HG03439 (cell line): ENCODE results near the gene KNDC1.

ENCODE experiments used
- ATAC-seq: cut with Tn5 transposase; IDR thresholded peaks from one replicate; pipeline ENCODE4 v1.9.1; 2021; ENCODE audit warnings: mild to moderate bottlenecking, moderate library complexity; ENCODE audit not compliant: unreplicated experiment

The KNDC1 gene

DNA sequence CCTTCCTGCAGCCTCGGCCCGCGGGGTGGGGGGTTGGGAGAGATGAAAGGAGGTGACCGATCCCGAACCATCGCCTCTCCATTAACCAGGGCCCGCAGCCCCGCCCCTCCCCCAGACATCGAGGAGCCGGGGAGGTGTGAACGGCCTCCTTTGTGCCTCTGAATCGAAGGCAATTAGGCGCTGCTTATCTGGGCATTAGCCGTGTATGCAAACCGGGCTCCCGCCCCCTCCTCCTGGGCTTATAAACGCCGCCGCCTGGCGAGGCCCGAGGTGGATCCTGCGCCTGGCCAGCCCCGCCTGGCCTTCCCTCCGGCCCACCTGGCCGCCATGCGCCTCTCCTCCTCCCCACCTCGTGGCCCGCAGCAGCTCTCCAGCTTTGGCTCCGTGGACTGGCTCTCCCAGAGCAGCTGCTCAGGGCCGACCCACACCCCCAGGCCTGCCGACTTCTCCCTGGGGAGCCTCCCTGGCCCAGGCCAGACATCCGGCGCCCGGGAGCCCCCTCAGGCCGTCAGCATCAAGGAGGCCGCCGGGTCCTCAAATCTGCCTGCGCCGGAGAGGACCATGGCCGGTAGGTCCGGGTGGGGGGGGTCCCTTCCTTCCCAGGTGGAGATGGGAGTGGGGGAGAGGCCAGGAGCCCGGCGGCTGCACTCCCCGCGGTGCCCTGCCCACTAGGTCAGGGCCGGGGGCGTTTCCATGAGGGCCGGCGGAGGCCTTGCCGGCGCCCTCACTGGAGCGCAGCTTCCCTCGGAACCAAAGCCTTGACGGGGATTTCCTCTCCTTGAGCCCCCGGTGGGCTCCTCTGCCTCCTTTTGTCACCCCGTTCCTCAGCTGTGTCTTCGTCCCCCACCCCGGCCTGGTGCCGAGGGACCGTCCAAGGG lies 77.8 kb downstream of the KNDC1 start, which contains the start of gene VENTX:
Gene VENTX (plus strand): TSS at position 268 of the 878 bp plus-strand sequence. CDS start 60 bp downstream, at position 328.
- no peak for ATAC-seq

DNA sequence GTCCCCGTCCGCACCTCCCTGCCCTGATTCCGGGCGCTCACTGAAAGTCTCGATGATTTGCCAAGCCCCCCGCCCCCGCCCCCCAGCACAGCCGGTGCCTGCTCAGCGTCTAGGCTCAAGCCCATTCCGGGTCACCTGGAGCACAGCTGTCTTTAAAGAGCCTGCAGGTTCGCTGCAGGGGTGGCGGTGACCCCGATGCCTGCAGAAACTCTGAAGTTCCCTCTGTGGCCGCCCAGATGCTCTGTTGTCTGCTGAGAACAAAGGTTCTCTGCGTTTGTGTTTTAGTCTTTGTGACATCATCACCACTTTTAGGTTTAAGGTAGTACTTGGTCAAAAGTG lies 78.4 kb downstream of the KNDC1 start:
- no peak for ATAC-seq

DNA sequence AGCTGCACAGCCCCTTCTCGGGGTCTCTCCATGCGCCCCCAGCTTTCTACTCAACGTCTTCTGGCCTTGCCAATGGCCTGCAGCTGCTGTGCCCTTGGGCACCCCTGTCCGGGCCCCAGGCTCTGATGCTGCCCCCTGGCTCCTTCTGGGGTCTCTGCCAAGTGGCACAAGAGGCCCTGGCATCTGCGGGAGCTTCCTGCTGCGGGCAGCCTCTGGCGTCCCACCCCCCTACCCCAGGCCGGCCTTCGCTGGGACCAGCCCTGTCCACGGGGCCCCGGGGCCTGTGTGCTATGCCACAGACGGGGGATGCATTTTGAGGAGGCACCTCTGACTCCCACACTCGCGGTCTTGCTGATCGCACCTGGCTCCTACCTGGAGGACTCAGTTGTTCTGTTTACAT lies 80.0 kb downstream of the KNDC1 start:
- ATAC-seq: no peak

DNA sequence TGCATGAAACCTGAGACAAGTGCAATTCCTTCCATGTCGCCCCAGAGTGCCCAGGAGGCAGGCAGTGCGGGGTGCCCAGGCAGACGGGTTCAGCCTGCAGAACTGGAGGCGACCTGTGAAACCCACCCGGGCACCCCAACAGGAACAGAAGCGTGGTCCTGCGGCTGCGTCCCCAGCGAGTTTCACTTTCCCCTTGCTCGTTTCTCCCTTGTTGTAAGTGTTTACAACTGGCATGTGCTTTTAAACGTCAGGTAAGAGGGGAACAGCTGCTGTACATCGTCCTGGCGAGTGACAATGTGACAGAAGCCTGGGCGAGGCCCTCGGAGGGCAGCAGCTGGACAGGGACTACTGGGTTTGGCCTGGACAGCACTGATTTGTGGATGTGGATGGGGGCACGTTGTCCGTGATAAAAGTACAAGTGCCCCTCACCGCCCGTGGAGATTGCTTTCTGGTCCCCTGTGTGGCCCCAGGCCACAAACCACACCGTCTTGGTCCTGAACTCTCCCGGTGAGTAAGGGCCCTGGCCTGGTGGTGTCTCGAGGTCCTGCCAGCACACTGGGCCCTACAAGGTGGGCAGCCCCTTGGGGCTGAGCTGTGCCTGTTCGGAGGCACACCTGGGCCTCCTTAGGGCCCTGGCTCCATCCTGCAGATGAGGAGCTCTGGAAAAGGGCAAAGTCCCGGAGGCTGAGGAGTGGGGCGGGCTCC lies 81.6 kb downstream of the KNDC1 start:
- no peak for ATAC-seq

DNA sequence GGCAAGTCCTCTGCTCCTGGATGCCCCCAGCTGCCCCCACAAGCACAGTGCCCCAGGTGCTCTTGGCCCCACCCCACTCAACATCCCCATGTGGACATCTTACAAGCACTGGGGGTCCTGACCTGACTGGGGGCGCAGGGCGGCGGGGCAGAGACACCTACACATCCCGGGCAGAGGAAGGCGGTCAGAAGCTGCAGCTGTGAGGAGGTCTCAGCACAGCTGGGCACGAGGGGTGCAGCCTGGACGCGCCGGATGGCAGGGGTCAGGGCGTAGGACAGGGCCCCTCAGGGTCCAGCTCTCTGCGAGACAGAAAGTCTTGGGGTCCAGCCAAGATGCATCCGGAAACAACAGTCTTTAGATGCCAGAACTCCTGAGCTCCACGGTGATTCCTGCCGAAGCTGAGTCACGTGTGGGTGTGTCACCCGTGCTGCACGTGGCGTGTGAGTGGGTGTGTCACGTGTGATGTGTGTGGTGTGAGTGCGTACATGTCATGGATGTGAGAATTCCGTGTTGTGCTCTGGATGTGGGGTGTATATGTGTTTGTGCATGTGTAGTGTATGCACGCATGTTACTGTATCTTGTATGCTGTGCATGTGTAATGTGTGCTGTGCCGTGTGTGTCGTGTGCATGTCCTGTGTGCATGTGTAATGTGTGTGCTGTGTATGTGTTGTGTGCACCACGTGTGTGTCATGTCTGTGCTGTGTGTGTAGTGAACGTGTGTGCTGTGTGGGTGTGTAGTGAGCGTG lies 82.8 kb downstream of the KNDC1 start:
- no peak for ATAC-seq

DNA sequence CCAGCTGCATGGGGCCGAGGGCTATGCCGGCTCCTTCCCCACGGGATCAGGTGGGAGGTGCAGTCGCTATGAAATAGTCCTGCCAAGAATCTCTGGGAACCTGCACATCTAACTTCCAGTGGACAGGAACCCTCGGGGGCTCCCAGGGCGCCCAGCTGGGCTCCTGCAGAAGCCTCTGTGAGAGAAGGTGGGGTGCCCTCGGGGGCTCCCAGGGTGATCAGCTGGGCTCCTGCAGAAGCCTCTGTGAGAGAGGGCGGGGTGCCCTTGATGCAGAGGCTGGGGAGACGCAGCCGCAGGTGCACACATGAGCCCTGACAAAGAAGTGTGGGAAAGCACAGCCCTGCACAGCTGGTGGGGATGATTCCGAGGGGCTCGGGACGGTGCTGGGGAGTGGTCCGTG lies 83.6 kb downstream of the KNDC1 start:
- no peak for ATAC-seq

DNA sequence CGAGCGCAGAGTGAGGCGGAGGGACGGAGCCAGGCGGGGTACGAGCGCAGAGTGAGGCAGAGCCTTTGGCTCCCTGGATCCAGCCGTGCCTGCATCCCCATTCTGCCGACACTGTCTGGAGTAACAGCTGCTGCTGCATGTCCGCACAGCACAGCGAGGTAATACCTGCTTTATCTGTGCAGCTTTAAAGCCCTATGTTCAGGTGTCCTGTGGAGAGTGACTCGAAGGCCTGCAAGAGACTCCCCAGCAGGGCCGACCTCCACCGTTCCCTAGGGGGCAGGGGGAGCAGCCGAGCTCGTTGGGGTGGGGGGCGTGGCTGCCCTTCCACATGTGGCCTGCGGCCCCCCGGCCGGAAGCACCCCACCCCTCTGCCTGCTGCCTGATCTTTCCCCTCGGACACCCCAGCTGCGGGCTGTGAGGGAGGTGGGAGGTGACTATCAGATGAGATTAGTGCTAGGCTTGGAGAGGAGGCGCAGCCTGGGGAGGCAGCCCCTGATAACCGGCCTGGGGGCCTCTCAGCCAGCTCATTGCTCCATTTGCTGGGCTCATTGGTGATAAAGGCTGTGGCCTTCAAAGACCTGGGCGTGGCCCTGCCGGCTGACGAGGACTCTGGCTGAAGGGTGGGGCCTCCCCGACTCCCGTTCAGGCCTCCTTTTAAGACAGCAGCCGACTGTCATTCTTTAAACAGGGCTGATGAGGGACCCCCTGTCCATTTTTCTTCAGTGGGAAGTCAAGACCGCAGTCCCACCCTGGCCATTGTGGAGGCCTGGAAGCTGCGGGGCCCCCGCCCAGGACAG lies 85.6 kb downstream of the KNDC1 start:
- no peak for ATAC-seq

DNA sequence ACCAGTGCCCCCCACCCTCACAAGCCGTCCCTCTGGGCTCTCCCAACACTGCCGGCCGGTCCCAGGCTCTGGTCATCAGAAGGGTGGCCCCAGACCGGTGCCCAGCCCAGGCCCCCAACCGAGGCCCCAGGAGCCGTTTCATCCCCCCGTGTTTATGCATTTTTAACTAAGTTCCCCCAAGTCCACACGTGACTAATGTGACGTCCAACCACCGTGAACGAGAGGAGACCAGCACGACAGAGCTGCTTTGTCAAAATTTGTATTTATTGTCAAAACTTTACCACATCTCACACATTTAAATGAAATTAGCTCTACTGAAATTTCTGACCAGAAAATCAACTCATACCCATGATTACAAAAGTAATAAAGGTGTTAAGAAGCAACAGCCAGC lies 86.2 kb downstream of the KNDC1 start:
- ATAC-seq: no peak

DNA sequence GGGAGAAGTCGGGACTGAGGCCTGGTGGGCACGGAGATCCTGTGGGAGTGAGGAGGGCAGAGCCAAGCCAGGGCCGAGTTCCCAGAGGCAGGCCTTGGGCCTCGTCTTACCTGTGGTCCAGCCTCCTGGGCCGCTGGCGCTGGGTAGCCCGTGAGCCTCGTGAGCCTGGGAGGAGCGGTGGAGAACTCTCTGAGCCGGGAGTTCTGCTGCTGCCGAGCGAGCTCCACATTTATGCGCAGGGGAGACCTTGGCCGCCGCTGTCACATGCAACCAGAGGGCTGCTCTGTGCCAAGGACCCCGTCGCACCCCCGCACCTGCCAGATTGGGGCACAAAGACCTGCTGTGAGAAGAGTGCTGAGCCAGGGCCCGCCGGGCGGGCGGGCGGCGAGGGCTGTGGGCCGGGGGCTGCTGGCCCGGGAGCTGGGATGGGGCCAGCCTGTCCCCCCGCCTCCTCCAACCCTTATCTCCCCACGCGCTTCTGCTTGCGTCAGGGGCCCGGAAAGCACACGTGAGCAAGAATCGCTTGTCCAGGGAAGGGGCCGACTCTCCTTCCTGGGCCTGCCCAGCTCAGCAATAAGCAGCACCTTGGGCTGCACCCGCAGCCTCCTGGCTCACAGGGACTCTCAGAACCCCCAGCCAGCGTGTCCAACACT lies 87.8 kb downstream of the KNDC1 start:
- no peak for ATAC-seq

DNA sequence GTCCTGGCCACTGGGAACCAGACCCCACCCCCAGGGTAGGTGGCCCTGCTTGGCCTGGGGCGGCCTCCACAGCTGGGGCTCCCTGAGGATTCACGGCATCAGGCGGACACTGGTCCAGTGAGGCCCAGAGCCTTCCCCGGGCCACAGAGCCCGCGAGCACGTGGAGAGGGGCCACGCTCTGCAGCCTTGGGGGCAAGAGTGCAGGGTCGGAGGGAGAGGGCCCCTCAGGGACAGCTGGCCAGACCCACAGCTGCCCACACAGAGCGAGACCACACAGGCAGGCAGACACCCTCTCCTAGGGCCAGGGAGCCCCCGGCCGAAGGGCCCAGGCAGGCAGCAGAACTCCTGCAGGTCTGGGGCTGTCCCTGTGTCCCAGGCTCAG lies 88.3 kb downstream of the KNDC1 start:
- ATAC-seq: no peak

DNA sequence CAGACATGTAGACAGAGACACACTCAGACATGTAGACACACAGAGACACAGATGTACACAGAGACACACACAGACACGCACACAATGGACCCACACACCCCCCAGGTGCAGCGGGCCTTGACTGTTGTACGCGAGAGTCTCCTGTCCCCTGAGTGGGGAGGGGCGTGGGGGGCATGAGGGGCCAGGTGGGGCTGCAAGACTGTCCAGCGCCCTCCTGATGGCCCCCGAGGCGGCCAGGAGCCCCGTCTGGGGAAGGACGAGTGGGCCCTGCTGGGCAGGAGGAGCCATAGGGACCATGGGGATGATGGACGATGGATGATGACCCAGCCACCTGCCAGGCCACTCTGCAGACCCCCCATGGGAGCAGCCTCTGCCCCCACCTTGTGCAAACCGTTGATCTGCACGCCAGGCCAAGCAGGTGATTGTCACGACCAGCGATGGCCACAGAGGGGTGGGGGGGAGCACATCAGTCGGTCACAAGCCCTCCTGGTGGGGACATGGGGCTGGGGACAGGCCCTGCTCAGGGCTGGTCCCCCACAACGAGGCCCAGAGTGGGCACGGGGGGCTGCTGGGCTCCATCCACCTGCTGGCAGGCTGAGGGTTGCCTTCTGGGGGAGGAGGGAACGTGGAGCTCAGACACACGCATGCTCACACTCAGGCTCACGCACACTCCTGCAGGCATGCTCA lies 89.2 kb downstream of the KNDC1 start:
- no peak for ATAC-seq

DNA sequence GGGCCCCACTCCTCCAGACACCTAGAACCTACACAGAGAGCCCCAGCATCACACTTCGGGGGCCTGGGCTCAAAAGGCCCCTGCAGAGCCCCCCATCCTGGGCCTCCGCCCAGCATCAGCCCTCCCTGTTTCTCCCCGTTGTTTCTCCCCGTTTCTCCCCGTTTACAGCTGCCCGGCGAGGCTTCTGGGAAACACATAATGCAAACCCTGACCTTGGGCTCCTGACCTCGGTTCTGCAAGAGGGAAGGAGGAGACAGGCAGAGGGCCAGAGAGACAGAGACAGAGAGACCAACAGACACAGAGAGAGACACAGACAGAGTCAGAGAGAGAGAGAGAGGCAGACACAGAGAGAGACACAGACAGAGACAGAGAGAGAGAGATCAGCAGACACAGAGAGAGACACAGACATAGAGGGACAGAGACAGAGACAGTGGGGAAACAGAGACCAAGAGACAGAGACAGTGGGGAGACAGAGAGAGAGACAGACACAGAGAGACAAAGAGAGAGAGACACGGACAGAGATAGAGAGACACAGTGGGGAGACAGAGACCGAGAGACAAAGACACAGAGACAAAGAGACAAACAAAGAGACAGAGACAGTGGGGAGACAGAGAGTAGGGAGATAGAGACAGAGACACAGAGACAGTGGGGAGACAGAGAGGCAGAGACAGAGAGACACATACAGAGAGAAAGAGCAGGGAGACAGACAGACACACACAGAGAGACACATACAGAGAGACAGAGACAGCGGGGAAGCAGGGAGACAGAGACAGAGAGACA lies 90.1 kb downstream of the KNDC1 start:
- no peak for ATAC-seq

DNA sequence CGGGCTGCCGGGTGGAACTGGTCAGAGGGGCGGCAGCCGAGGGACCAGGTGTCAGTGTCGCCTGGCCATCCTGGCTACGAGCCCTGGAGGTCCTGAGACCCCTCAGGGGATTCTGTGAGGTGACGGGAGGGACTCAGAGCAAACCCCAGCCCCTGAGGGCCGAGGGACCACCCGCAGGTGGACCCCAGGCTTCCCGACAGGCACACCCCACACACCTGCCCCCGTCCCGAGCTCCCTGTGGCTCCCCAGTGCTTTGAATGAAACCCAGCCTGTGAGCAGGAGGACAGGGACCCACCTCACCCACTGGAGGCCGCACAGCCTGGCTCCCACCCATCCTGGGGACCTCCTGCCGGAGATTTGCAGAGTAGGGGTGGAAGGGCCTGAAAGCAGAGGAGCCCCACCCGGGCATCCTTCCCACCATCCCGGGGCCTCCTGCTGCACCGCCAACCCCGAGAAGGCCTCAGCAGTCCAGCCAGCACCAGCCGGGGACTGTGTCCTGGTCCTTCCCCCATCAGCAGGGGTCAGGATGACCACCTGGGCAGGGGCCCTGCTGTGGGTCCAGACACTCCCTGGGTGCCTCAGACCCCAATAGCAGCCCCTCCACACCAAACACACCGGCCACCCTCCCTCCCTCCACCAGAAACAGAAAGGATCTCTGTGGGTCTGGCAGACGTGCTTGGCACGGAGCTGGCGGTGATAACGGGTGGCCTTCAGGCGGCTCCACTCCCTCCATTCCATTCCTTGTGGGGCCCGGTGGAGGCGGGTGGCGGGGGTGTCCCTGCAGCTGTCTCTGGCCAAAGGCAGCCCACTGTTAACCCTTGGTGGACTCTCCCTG lies 91.6 kb downstream of the KNDC1 start:
- no peak for ATAC-seq

DNA sequence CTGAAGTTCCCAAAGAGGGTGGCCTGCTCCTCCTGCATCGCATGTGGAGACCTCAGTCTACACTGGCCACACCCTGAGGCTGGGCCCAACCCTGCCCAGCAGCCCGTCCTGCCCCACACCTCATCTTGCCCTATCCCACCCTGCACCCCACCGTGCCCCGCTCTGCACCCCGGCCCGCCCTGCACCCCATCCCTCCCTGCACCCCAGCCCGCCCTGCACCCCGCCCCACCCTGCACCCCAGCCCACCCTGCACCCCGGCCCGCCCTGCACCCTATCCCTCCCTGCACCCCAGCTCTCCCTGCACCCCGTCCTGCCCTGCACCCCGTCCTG lies 92.2 kb downstream of the KNDC1 start:
- ATAC-seq: no peak

DNA sequence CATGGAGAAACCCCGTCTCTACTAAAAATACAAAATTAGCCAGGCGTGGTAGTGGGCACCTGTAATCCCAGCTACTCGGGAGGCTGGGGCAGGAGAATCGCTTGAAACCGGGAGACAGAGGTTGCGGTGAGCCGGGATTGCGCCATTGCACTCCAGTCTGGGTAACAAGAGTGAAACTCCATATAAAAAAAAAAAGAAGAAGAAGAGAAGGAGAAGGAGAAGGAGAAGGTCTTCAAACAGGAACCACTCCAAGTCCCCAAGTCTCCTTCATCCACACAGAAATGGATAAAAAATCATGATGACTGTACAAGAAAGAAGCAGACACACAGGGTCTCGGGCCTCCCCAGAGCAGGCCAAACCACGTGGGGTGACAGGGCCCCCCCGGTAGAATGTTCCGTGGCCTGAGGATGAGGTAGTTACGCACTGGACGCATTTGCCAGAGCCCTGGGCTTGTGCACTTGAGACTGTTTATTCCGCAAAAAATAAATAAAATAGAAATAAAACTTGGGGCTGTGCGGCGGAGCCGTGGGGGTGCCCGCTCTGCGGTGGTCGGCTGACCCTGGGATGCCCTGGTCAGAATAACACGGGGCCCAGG lies 93.4 kb downstream of the KNDC1 start:
- ATAC-seq: no peak

DNA sequence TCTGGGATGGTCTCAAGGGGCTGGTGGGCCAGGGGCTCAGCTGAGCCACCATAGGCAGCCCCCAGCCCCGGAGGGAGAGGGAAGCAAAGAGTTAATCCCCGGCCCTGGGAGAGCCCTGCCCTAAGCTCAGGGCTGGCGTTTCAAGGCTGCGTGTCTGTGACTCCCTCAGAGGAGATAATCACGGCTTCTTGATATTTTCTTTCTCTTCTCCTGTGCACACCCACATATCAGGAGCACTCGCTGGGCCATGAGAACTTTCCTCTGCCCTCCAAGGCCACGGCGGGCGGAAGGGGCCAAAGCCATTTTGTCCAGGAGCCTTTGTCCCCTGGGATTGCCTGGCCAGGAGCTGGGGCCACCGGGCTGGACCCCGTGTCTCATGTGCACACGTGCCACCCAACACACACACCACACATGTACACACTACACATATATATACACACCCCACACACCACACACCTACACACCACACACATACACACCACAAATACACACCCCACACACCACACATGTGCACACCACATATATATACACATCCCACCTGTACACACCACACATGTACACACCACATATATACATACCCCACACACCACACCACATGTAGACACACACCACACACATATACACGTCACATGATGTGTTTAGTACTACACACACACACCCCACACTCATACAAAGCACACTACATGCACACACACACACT lies 94.6 kb downstream of the KNDC1 start:
- no peak for ATAC-seq

DNA sequence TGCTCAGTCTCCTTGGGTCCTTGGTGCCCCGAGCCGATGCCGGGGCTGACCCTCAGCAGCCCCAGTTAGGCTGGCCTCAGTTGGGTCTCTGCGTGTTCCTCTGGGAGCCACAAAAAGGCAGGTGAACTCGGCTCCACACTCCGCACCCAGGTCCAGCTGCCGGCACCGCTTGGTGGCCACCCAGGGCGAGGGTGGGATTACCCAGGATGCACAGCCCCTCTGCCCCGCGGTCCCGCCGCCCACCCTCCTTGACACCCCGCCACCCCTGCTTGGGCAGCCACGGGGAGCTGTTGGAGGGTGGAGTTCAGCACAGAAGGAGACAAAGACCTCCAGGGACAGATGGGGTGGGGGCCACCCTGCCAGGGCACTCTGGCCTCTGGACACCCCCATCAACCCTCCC lies 95.3 kb downstream of the KNDC1 start:
- ATAC-seq: no peak
